NT2/D1 (cell line): Measurements from ENCODE around the gene TUBGCP2.

ENCODE experiments used
- SUZ12 ChIP-seq: IDR thresholded peaks from 2 replicates; pipeline ENCODE4 v1.6.1; 2011; ENCODE audit not compliant: insufficient read length, insufficient read depth; ENCODE audit errors: extremely low read depth
- YY1 ChIP-seq: IDR thresholded peaks from 2 replicates; pipeline ENCODE4 v1.6.1; 2011; ENCODE audit not compliant: insufficient read length, insufficient read depth

- TF ChIP-seq YY1 (no peak), SUZ12 (no peak)
These were observed 28.7 kb upstream of the TUBGCP2 start for GRCh38 chr10:133337370-133337725.
